GM12878 (cell line): ENCODE data around the gene WNT3A. TPM values are rescaled to one million over a fixed set of nuclear protein-coding genes. Genes with fewer than 3 reads are reported as not detected.
A peak's percentile ranks its signal among the peaks of the same experiment; 100 is the strongest.

Experiments used
- ATAC-seq: fragments of 200-7000 bp; cut with Tn5 transposase; 3 replicates; pipeline ENCODE4 v1.9.1; 2020; ENCODE audit warnings: mild to moderate bottlenecking, moderate library complexity
- BruUV-seq: library from RNA; stranded (reverse); fragments of 400-500 nt; replicated peaks from 2 replicates; lab custom pipeline; 2021; lab: Mats Ljungman, UMichigan
- CTCF ChIA-PET: fragments of 300-600 bp; sonication (Branson Sonifier 250); formaldehyde crosslinking; extraction: SDS; loops from one replicate; lab custom pipeline; 2021; ENCODE audit warnings: inconsistent platforms; lab: Yijun Ruan, JAX
- POLR2A ChIA-PET: fragments of 350-600 bp; formaldehyde crosslinking; extraction: SDS; loops from one replicate; lab custom pipeline; 2021; ENCODE audit warnings: inconsistent platforms; lab: Charles Lee
- RAD21 ChIA-PET: fragments of 300-600 bp; sonication (Branson Sonifier 250); formaldehyde crosslinking; loops from one replicate; lab custom pipeline; 2023; ENCODE audit warnings: antibody characterized with exemption; ENCODE audit not compliant: unreplicated experiment; lab: Charles Lee
- SMC1A ChIA-PET: fragments of 300-600 bp; sonication (Branson Sonifier 250); formaldehyde crosslinking; loops from one replicate; lab custom pipeline; 2023; ENCODE audit not compliant: unreplicated experiment, uncharacterized antibody; lab: Charles Lee
- DNase-seq: peaks from one replicate; pipeline ENCODE4 v3.0.0-alpha.2; 2011; ENCODE audit warnings: low read depth, low spot score
- FAIRE-seq: peaks from 3 replicates; lab custom pipeline; 2011; peaks lifted over from hg19 to GRCh38; lab: Jason Lieb, UNC
- H2AFZ ChIP-seq: 2 replicates; pipeline ENCODE4 v1.6.0; 2011; ENCODE audit warnings: low read depth, low read length, control low read depth; ENCODE audit not compliant: control insufficient read depth
- H3K27ac ChIP-seq: 2 replicates; pipeline ENCODE4 v1.5.1; 2011; ENCODE audit warnings: control low read depth; ENCODE audit not compliant: control insufficient read depth, insufficient read depth
- H3K27me3 ChIP-seq, 2 experiments: replicated peaks in 1 of 2; 2 replicates each; pipeline versions ENCODE4 v1.6.0 to v1.6.1; 2011; ENCODE audit warnings: low read length in 1 of 2; ENCODE audit not compliant: control insufficient read depth in 2 of 2, insufficient read depth in 2 of 2
- H3K36me3 ChIP-seq, 2 experiments: 2 replicates each; pipeline ENCODE4 v1.5.1; 2011; ENCODE audit warnings: low read length in 1 of 2; ENCODE audit not compliant: control insufficient read depth in 2 of 2, insufficient read depth in 2 of 2
- H3K4me1 ChIP-seq: 2 replicates; pipeline ENCODE4 v1.6.1; 2011; ENCODE audit warnings: mild to moderate bottlenecking, low read length, moderate library complexity, mixed read lengths; ENCODE audit not compliant: control insufficient read depth, insufficient read depth
- H3K4me2 ChIP-seq: 2 replicates; pipeline ENCODE4 v1.6.0; 2011; ENCODE audit warnings: control low read depth; ENCODE audit not compliant: control insufficient read depth, insufficient read depth
- H3K4me3 ChIP-seq: fragments of 200-600 bp; sonication (generic); 2 replicates; pipeline ENCODE4 v1.5.1; 2016
- H3K79me2 ChIP-seq: 2 replicates; pipeline ENCODE4 v1.6.0; 2011; ENCODE audit warnings: low read length; ENCODE audit not compliant: control insufficient read depth, insufficient read depth
- H3K9ac ChIP-seq: 2 replicates; pipeline ENCODE4 v1.8.0; 2011; ENCODE audit warnings: low read length, control low read depth, mixed read lengths; ENCODE audit not compliant: control insufficient read depth, insufficient read depth
- H3K9me3 ChIP-seq: replicated peaks from 3 replicates; pipeline ENCODE4 v1.5.1; 2011; ENCODE audit warnings: mild to moderate bottlenecking, low read length; ENCODE audit not compliant: control insufficient read depth, insufficient read depth
- H4K20me1 ChIP-seq: 2 replicates; pipeline ENCODE4 v1.6.0; 2011; ENCODE audit not compliant: control insufficient read depth, insufficient read depth
- BACH1 ChIP-seq: fragments of 450-650 bp; IDR thresholded peaks from 2 replicates; pipeline ENCODE4 v1.6.1; 2017; ENCODE audit warnings: mild to moderate bottlenecking, borderline replicate concordance
- CBX3 ChIP-seq: fragments of 200-600 bp; sonication (generic); IDR thresholded peaks from 2 replicates; pipeline ENCODE4 v1.6.1; 2016; ENCODE audit warnings: low read depth, borderline replicate concordance
- CREB1 ChIP-seq: IDR thresholded peaks from 2 replicates; pipeline ENCODE4 v1.6.1; 2012; ENCODE audit warnings: low read depth, mild to moderate bottlenecking, inconsistent platforms
- FOXM1 ChIP-seq: IDR thresholded peaks from 2 replicates; pipeline ENCODE4 v1.6.1; 2012; ENCODE audit warnings: low read depth, mild to moderate bottlenecking, inconsistent platforms, low read length, moderate library complexity
- GATAD2B ChIP-seq: fragments of 450-650 bp; conservative IDR thresholded peaks from 2 replicates; pipeline ENCODE4 v1.6.1; 2017; ENCODE audit warnings: low read depth, mild to moderate bottlenecking, moderate library complexity
- HDAC2 ChIP-seq: fragments of 200-600 bp; sonication (generic); IDR thresholded peaks from 2 replicates; pipeline ENCODE4 v1.6.1; 2017
- HDGF ChIP-seq: fragments of 450-650 bp; IDR thresholded peaks from 2 replicates; pipeline ENCODE4 v1.6.1; 2016; ENCODE audit warnings: antibody characterized with exemption
- JUNB ChIP-seq: IDR thresholded peaks from 2 replicates; pipeline ENCODE4 v1.6.1; 2016; ENCODE audit warnings: antibody characterized with exemption, mild to moderate bottlenecking
- SIN3A ChIP-seq: IDR thresholded peaks from 2 replicates; pipeline ENCODE4 v1.6.1; 2012; ENCODE audit warnings: low read depth, low read length, improper control_type of control experiment
- WRNIP1 ChIP-seq: IDR thresholded peaks from 2 replicates; pipeline ENCODE4 v1.6.1; 2011; ENCODE audit warnings: low read depth, low read length, improper control_type of control experiment, borderline replicate concordance
- ZBED1 ChIP-seq: IDR thresholded peaks from 2 replicates; pipeline ENCODE4 v1.6.1; 2016; ENCODE audit warnings: borderline replicate concordance
- ZNF24 ChIP-seq: fragments of 450-650 bp; IDR thresholded peaks from 2 replicates; pipeline ENCODE4 v1.6.1; 2017; ENCODE audit warnings: antibody characterized with exemption, mild to moderate bottlenecking
- ZSCAN29 ChIP-seq: fragments of 450-650 bp; IDR thresholded peaks from 2 replicates; pipeline ENCODE4 v1.6.1; 2017; ENCODE audit warnings: mild to moderate bottlenecking, moderate library complexity
- ZZZ3 ChIP-seq: IDR thresholded peaks from 2 replicates; pipeline ENCODE4 v1.6.1; 2011; ENCODE audit warnings: low read depth; ENCODE audit not compliant: control insufficient read depth, insufficient read length
- WGBS: methylation state at CpG from one replicate; pipeline ENCODE4 v1.1.6; 2016; ENCODE audit warnings: low lambda C conversion rate; ENCODE audit not compliant: insufficient replicate concordance, insufficient coverage; ENCODE audit errors: missing lambda C conversion rate; 5-methylcytosine and 5-hydroxymethylcytosine counted together
- in situ Hi-C: fragments of 300-500 bp; cut with MboI; formaldehyde crosslinking; loops from 9 replicates; pipeline ENCODE4 v1.14.3; 2018; ENCODE audit warnings: mixed read lengths
- intact Hi-C: fragments of 100-400 bp; cut with micrococcal nuclease; formaldehyde crosslinking; loops from one replicate; pipeline ENCODE4 v1.14.2; 2022; ENCODE audit not compliant: unreplicated experiment
- polyA plus RNA-seq, 11 experiments: library from polyadenylated mRNA; depleted of rRNA in 4 of 11; unstranded in 6 of 11; stranded (reverse) in 5 of 11; fragments of >200 nt; fragmentation: Nextera tagmentation in 4 of 11; fragmentation: Illumina TruSeq in 1 of 11; extraction: Ambion mirVana in 4 of 11; extraction: Trizol in 1 of 11; gene quantifications; 1 replicate in 1 of 11; 2 replicates in 10 of 11; pipeline versions ENCODE4 v1.2.1 to v1.2.3, GENCODE V29; 2011 to 2016; ENCODE audit warnings: inconsistent platforms in 2 of 11, missing spikeins in 2 of 11, low read depth in 1 of 11
- total RNA-seq, 4 experiments: library from RNA; depleted of rRNA in 3 of 4; stranded (reverse); fragments of >200 nt in 3 of 4; fragmentation: Illumina TruSeq in 1 of 4; extraction: Trizol in 1 of 4; gene quantifications; 2 replicates each; pipeline versions ENCODE4 v1.2.1 to v1.2.3, GENCODE V29; 2013 to 2021
- TF ChIP-seq, protein P1 (sequence below): fragments of 450-650 bp; IDR thresholded peaks from 2 replicates; pipeline ENCODE4 v1.6.1; 2018; ENCODE audit warnings: borderline replicate concordance, mild to moderate bottlenecking; ENCODE audit not compliant: partially characterized antibody
- TF ChIP-seq, protein P2 (sequence below): fragments of 450-650 bp; IDR thresholded peaks from 2 replicates; pipeline ENCODE4 v1.6.1; 2016; ENCODE audit warnings: mild to moderate bottlenecking, moderate library complexity, borderline replicate concordance

The WNT3A gene
- total and polyA plus RNA-seq, 10 of the 15 experiments (the other 5 are each of a cell fraction or from before 2014, with no cell fraction given) = 0.16 TPM; not detected in 9

DNA sequence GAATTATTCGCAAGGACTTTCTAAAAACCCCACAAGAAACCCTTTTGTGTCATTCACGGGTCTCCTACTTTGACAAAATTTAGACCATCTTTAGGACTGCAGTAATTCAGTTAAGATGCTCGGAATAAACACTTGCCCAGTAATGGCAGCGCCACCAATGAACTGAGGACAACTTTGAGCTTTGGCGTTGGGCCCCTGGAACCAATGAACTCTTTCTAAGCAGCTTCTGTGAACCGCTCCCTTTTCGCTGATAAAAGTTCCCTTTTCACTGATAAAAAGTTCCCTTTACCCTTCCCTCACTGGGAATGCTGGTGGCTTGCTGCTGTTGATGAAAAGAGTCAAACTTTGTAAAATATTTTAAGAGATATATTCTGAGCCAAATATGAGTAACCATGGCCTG lies 103.8 kb downstream of the WNT3A start:
- FAIRE-seq = no peak
- H3K36me3 ChIP-seq = peaks cover 4 to 5% of the 10 kb centered on the region in 2 experiments; a peak in 3 of 4 replicates
- intact Hi-C loops = no loop called here
- CTCF ChIA-PET = interaction anchor here (0.8 to 2.2 kb wide), 7 partner anchors 8 to 111 kb away, joined by 3 to 8 read pairs (median 5); partner anchors contain the start of gene IBA57
- H3K9me3 ChIP-seq = no peaks in the 10 kb centered on the region
- TF ChIP-seq HDGF (no peak), CBX3 (no peak), SIN3A (no peak), CREB1 (no peak), ZBED1 (no peak), WRNIP1 (no peak), ZZZ3 (no peak), ZNF24 (no peak), HDAC2 (no peak), ZSCAN29 (no peak), GATAD2B (no peak), FOXM1 (no peak), BACH1 (no peak), JUNB (no peak)
- TF ChIP-seq, protein P1, sequence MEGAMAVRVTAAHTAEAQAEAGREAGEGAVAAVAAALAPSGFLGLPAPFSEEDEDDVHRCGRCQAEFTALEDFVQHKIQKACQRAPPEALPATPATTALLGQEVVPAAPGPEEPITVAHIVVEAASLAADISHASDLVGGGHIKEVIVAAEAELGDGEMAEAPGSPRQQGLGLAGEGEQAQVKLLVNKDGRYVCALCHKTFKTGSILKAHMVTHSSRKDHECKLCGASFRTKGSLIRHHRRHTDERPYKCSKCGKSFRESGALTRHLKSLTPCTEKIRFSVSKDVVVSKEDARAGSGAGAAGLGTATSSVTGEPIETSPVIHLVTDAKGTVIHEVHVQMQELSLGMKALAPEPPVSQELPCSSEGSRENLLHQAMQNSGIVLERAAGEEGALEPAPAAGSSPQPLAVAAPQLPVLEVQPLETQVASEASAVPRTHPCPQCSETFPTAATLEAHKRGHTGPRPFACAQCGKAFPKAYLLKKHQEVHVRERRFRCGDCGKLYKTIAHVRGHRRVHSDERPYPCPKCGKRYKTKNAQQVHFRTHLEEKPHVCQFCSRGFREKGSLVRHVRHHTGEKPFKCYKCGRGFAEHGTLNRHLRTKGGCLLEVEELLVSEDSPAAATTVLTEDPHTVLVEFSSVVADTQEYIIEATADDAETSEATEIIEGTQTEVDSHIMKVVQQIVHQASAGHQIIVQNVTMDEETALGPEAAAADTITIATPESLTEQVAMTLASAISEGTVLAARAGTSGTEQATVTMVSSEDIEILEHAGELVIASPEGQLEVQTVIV = no peak
- TF ChIP-seq, protein P2, sequence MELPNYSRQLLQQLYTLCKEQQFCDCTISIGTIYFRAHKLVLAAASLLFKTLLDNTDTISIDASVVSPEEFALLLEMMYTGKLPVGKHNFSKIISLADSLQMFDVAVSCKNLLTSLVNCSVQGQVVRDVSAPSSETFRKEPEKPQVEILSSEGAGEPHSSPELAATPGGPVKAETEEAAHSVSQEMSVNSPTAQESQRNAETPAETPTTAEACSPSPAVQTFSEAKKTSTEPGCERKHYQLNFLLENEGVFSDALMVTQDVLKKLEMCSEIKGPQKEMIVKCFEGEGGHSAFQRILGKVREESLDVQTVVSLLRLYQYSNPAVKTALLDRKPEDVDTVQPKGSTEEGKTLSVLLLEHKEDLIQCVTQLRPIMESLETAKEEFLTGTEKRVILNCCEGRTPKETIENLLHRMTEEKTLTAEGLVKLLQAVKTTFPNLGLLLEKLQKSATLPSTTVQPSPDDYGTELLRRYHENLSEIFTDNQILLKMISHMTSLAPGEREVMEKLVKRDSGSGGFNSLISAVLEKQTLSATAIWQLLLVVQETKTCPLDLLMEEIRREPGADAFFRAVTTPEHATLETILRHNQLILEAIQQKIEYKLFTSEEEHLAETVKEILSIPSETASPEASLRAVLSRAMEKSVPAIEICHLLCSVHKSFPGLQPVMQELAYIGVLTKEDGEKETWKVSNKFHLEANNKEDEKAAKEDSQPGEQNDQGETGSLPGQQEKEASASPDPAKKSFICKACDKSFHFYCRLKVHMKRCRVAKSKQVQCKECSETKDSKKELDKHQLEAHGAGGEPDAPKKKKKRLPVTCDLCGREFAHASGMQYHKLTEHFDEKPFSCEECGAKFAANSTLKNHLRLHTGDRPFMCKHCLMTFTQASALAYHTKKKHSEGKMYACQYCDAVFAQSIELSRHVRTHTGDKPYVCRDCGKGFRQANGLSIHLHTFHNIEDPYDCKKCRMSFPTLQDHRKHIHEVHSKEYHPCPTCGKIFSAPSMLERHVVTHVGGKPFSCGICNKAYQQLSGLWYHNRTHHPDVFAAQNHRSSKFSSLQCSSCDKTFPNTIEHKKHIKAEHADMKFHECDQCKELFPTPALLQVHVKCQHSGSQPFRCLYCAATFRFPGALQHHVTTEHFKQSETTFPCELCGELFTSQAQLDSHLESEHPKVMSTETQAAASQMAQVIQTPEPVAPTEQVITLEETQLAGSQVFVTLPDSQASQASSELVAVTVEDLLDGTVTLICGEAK = no peak
- TF ChIP-seq, all 136 proteins: peak for 0
- no peak for DNase-seq
- H3K9ac ChIP-seq = no peak overlapping the region
- in situ Hi-C loops = no loop called here
- H3K79me2 ChIP-seq = peaks cover 13% of the 10 kb centered on the region
- peaks cover 7% of the 10 kb centered on the region for H3K4me1 ChIP-seq
- H3K27me3 ChIP-seq = no peaks in the 10 kb centered on the region
- SMC1A ChIA-PET = interaction anchor here (0.7 to 1.5 kb wide), 2 partner anchors 8 to 13 kb away, joined by 3 to 4 read pairs; no protein-coding TSS in a partner anchor
- 83% methylated on average over 7 of the region's 7 CpGs for WGBS
- ATAC-seq = no peak
- POLR2A ChIA-PET = interaction anchor here (1.0 kb wide), 1 partner anchor 30 kb away, joined by 3 read pairs; no protein-coding TSS in a partner anchor
- no peak overlapping the region for H3K4me2 ChIP-seq
- no peaks in the 10 kb centered on the region for H4K20me1 ChIP-seq
- H3K27ac ChIP-seq = no peak overlapping the region
- H3K4me3 ChIP-seq = no peak overlapping the region
- RAD21 ChIA-PET = no interaction called here
- BruUV-seq = TSS peak; percentile 48
- no peak overlapping the region for H2AFZ ChIP-seq
